C4-2B (cell line): ENCODE data around the gene MAP1S.

Experiments used
- ZFX ChIP-seq: fragments of 450-650 bp; IDR thresholded peaks from 2 replicates; pipeline ENCODE4 v1.6.1; 2017
- TF ChIP-seq, protein P1 (sequence below): fragments of 450-650 bp; conservative IDR thresholded peaks from 2 replicates; pipeline ENCODE4 v1.5.1; 2017; ENCODE audit warnings: mild to moderate bottlenecking

- TF ChIP-seq, protein P1, sequence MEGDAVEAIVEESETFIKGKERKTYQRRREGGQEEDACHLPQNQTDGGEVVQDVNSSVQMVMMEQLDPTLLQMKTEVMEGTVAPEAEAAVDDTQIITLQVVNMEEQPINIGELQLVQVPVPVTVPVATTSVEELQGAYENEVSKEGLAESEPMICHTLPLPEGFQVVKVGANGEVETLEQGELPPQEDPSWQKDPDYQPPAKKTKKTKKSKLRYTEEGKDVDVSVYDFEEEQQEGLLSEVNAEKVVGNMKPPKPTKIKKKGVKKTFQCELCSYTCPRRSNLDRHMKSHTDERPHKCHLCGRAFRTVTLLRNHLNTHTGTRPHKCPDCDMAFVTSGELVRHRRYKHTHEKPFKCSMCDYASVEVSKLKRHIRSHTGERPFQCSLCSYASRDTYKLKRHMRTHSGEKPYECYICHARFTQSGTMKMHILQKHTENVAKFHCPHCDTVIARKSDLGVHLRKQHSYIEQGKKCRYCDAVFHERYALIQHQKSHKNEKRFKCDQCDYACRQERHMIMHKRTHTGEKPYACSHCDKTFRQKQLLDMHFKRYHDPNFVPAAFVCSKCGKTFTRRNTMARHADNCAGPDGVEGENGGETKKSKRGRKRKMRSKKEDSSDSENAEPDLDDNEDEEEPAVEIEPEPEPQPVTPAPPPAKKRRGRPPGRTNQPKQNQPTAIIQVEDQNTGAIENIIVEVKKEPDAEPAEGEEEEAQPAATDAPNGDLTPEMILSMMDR = no peak
- TF ChIP-seq ZFX = peak; percentile 76; the same call in 1 of the 2 replicates
Observed at GRCh38 chr19:17719730-17720400, 585 bp downstream of the MAP1S start.
